Subcutaneous abdominal adipose tissue (tissue), 5 donors: Measurements from ENCODE around the gene MOV10L1.

Source experiments
- H3K27ac ChIP-seq: one replicate; pipeline ENCODE4 v1.7.0; 2013; ENCODE audit warnings: low read depth, mild to moderate bottlenecking, inconsistent platforms, low read length, moderate library complexity
- H3K27me3 ChIP-seq, 5 donors: one replicate each; pipeline ENCODE4 v1.7.0; 2013; ENCODE audit warnings: low read length in 5 of 5, inconsistent platforms in 1 of 5; ENCODE audit not compliant: control insufficient read depth in 5 of 5, insufficient read depth in 4 of 5
- H3K36me3 ChIP-seq, 5 donors: one replicate each; pipeline ENCODE4 v1.7.0; 2013; ENCODE audit warnings: low read length in 5 of 5; ENCODE audit not compliant: control insufficient read depth in 5 of 5, insufficient read depth in 5 of 5
- H3K4me1 ChIP-seq, 5 donors: one replicate each; pipeline ENCODE4 v1.7.0; 2013; ENCODE audit warnings: low read length in 5 of 5, mild to moderate bottlenecking in 3 of 5, moderate library complexity in 1 of 5; ENCODE audit not compliant: control insufficient read depth in 5 of 5, insufficient read depth in 5 of 5
- H3K4me3 ChIP-seq, 5 donors: one replicate each; pipeline ENCODE4 v1.7.0; 2013; ENCODE audit warnings: low read length in 5 of 5, low read depth in 1 of 5
- H3K9ac ChIP-seq, 5 donors: one replicate each; pipeline ENCODE4 v1.7.0; 2013; ENCODE audit warnings: low read length in 5 of 5, mild to moderate bottlenecking in 4 of 5, moderate library complexity in 3 of 5
- H3K9me3 ChIP-seq, 5 donors: one replicate each; pipeline ENCODE4 v1.7.0; 2013; ENCODE audit warnings: low read length in 5 of 5; ENCODE audit not compliant: control insufficient read depth in 5 of 5
- donor health status: healthy.
- donor health status: healthy.
- donor health status: healthy.
- donor health status: healthy.
- donor health status: healthy.

MOV10L1 gene

GRCh38 chr22:50208939-50209892 lies 119.4 kb downstream of the MOV10L1 start:
- no peak overlapping the region for H3K4me3 ChIP-seq
- no peaks in the 10 kb centered on the region for H3K27me3 ChIP-seq
- H3K9me3 ChIP-seq = no peaks in the 10 kb centered on the region
- H3K4me1 ChIP-seq = peaks cover 0 to 39% (median 25%) of the 10 kb centered on the region in 5 donors
- no peak overlapping the region for H3K27ac ChIP-seq
- no peak overlapping the region for H3K9ac ChIP-seq
- H3K36me3 ChIP-seq = peaks cover 4 to 75% (median 58%) of the 10 kb centered on the region in 5 donors

GRCh38 chr22:50209893-50210292 lies 120.1 kb downstream of the MOV10L1 start:
- Histone ChIP-seq H3K27ac (no peak overlapping the region), H3K9ac (no peak overlapping the region), H3K36me3 (peaks cover 4 to 80% (median 61%) of the 10 kb centered on the region in 5 donors), H3K4me3 (no peak overlapping the region), H3K9me3 (no peaks in the 10 kb centered on the region), H3K27me3 (no peaks in the 10 kb centered on the region), H3K4me1 (peaks cover 0 to 36% (median 25%) of the 10 kb centered on the region in 5 donors)

GRCh38 chr22:50210378-50211139 lies 120.8 kb downstream of the MOV10L1 start:
- peaks cover 4 to 86% (median 66%) of the 10 kb centered on the region in 5 donors for H3K36me3 ChIP-seq
- no peaks in the 10 kb centered on the region for H3K9me3 ChIP-seq
- H3K27ac ChIP-seq = no peak overlapping the region
- no peak overlapping the region for H3K4me3 ChIP-seq
- no peaks in the 10 kb centered on the region for H3K27me3 ChIP-seq
- H3K4me1 ChIP-seq = peaks cover 0 to 35% (median 25%) of the 10 kb centered on the region in 5 donors
- no peak overlapping the region for H3K9ac ChIP-seq

- H3K27ac ChIP-seq = no peak overlapping the region
- H3K36me3 ChIP-seq = peaks cover 4 to 87% (median 69%) of the 10 kb centered on the region in 5 donors
- H3K27me3 ChIP-seq = no peaks in the 10 kb centered on the region
- peaks cover 0 to 29% (median 23%) of the 10 kb centered on the region in 5 donors for H3K4me1 ChIP-seq
- H3K9ac ChIP-seq = no peak overlapping the region
- no peak overlapping the region for H3K4me3 ChIP-seq
- no peaks in the 10 kb centered on the region for H3K9me3 ChIP-seq
Observed at GRCh38 chr22:50211147-50211546, 121.3 kb downstream of the MOV10L1 start.
